Measurements from ENCODE around the gene CCR9.

Gene CCR9

GRCh38 chr3:45938043-45938435 lies 51.7 kb downstream of the CCR9 start:
- DNase-seq (ENCODE audit: low read depth), result no peak

- peak; percentile 90 for DNase-seq (ENCODE audit: low read depth)
Measured at GRCh38 chr3:45938864-45939263, 52.5 kb downstream of the CCR9 start.

GRCh38 chr3:45939341-45939771 lies 53.0 kb downstream of the CCR9 start:
- DNase-seq (ENCODE audit: low read depth), result no peak

- DNase-seq (ENCODE audit: low read depth), result no peak
Measured at GRCh38 chr3:45940004-45940780, 53.8 kb downstream of the CCR9 start.

- no peak for DNase-seq (ENCODE audit: low read depth)
Measured at GRCh38 chr3:45940781-45941365, 54.5 kb downstream of the CCR9 start.

- DNase-seq (ENCODE audit: low read depth), result no peak
Measured at GRCh38 chr3:45942051-45942825, 55.9 kb downstream of the CCR9 start.

GRCh38 chr3:45943207-45943846 lies 57.0 kb downstream of the CCR9 start, which contains the start of gene CXCR6:
Gene CXCR6, plus strand, starts transcription at chr3:45943464. Its CDS starts 3,018 bp downstream, at chr3:45946482.
- DNase-seq (ENCODE audit: low read depth), result peak; percentile 14

GRCh38 chr3:45944830-45945620 lies 58.7 kb downstream of the CCR9 start:
- no peak for DNase-seq (ENCODE audit: low read depth)

GRCh38 chr3:45946307-45946706 lies 60.0 kb downstream of the CCR9 start:
- DNase-seq (ENCODE audit: low read depth), result peak; percentile 46

- no peak for DNase-seq (ENCODE audit: low read depth)
Measured at GRCh38 chr3:45946875-45947274, 60.5 kb downstream of the CCR9 start.

GRCh38 chr3:45947361-45947760 lies 61.0 kb downstream of the CCR9 start:
- peak; percentile 76 for DNase-seq (ENCODE audit: low read depth)

- peak; percentile 98 for DNase-seq (ENCODE audit: low read depth)
Measured at GRCh38 chr3:45948311-45948781, 62.0 kb downstream of the CCR9 start.

- no peak for DNase-seq (ENCODE audit: low read depth)
Measured at GRCh38 chr3:45948881-45949280, 62.5 kb downstream of the CCR9 start.

- DNase-seq (ENCODE audit: low read depth), result no peak
Measured at GRCh38 chr3:45949432-45949831, 63.1 kb downstream of the CCR9 start.

- DNase-seq (ENCODE audit: low read depth), result no peak
Measured at GRCh38 chr3:45950131-45950530, 63.8 kb downstream of the CCR9 start.

GRCh38 chr3:45950686-45951600 lies 64.6 kb downstream of the CCR9 start:
- DNase-seq (ENCODE audit: low read depth), result peak; percentile 13

GRCh38 chr3:45951946-45952345 lies 65.6 kb downstream of the CCR9 start:
- DNase-seq (ENCODE audit: low read depth), result no peak

- DNase-seq (ENCODE audit: low read depth), result peak; percentile 29
Measured at GRCh38 chr3:45952456-45952855, 66.1 kb downstream of the CCR9 start.

Measured in EH (cell line).